ENCODE data around the gene APOBEC4.

The APOBEC4 gene

GRCh38 chr1:183674339-183674738 lies 21.2 kb upstream of the APOBEC4 start:
- no peak for DNase-seq

DNA sequence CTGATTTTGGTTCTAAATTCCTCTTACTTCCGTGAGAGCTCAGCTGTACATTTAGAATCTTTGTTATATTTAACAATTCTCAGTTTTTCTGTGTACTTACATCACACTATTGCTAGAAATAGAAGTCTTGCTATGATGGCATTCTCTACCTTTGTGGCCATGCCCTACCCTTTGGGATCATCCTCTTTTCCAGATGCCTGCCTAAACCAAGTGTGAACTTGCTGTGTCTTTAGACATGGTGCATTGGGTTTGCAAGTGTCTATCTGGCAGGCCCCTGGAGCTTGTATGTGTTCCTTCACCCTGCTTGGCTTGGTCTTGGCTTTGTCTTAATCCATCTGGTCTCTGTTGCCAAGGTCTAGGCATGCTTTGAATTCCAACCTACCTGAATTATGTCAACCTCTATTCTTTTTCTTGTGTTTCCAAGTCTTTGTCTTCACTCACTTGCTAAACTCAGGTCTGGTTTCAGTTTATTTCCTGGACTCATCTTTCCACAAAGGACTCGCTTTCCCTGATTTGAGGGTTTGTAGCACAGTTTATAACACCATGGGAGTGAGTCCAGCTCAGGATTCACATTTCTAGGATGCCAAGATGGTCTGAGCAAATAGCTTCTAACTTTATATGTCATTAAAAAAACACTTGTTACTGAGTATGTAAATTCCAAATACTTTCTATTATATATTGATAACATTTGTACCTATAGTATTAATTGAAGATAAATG lies 20.6 kb upstream of the APOBEC4 start:
- no peak for DNase-seq

- DNase-seq, result no peak
Observed at GRCh38 chr1:183670169-183670568, 17.1 kb upstream of the APOBEC4 start.

DNA sequence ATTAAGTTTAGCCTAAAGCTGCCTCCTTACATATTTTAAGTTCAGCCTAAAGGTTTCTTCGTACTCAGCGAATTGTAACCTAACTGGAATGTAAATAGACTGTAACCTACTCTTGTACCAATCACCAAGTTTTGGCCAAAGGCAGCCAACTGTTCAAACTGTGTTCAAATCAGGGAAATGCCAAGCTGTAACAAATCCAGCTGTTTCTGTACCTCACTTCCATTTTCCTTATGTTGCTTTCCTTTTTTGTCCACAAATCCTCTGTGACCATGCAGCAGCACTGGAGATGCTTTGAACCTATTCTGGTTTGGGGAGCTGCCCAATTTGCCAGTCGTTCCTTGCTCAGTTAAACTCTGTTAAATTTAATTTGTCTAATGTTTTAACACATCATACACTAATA lies 3.2 kb upstream of the APOBEC4 start:
- DNase-seq, result no peak

DNA sequence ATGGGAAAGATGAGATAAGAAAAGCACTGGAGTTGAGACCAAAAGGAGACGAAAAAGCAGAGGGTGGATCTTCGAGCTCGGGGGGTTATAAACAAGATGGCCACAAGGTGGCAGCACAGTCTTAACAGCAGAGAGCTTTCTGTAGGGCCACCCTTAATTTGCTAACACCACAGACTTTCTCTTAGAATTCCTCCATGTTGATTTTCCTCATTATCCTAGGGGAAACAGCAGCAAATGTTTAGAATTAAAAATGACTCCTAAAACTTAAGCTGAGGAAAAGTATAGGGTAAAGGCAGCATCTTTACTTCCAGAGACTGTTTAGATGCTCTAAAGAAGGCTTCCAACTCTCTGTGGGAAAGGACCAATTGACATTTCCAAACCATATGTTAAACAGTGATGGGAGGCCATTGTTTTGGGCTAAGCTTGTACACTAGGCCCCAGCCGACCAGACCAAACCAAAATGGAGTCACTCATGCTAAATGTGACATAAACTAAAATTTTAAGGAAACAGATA lies 2.5 kb upstream of the APOBEC4 start:
- peak; percentile 16 to 63 (median 56) for DNase-seq

GRCh38 chr1:183654706-183655105 lies 1.6 kb upstream of the APOBEC4 start:
- DNase-seq, result no peak

- DNase-seq, result no peak
Observed at GRCh38 chr1:183653876-183654451, 848 bp upstream of the APOBEC4 start.

- DNase-seq, result no peak
Observed at GRCh38 chr1:183653462-183653794, 312 bp upstream of the APOBEC4 start.

GRCh38 chr1:183652107-183652506 lies 1.0 kb downstream of the APOBEC4 start:
- DNase-seq, result no peak

GRCh38 chr1:183651612-183652011 lies 1.5 kb downstream of the APOBEC4 start:
- DNase-seq, result no peak

GRCh38 chr1:183648042-183648441 lies 5.1 kb downstream of the APOBEC4 start:
- no peak for DNase-seq

GRCh38 chr1:183646776-183647175 lies 6.3 kb downstream of the APOBEC4 start:
- DNase-seq, result no peak

DNA sequence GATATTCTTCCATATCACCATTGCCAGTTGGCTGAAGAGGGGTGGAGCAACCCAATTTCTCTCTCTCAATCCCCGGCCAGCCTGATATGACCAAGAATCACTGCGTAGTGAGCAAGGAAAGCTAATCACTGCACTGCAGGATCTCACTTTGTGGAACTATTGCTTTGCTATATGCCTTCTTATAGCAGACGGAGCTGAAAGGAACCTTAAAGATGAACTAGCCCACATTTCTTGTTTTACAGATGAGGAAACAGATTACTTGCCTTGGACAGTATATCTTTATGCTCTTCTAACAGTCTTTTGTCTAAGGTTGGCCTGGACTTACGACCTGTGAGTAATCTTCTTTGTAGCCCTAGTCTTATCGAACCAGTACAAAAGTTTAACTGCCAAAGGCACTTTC lies 7.6 kb downstream of the APOBEC4 start:
- no peak for DNase-seq

DNA sequence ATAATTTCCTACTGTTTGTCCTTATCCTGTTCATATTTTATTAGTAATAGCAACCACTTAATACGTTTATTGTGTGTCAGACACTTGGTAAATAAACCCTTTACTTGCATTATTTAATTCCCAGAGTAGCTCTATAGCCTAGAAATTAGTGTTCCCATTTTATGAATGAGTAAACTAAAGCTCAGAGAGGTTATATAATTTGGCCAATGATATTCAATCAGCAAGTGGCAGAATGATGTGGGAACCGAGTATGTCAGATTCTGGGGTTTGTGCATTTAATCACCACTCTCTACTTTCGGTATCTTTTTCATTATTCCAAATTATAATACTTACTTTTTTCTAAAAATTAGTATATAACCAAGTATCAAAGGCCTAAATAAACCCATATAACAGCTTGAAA lies 10.9 kb downstream of the APOBEC4 start:
- DNase-seq, result no peak

DNA sequence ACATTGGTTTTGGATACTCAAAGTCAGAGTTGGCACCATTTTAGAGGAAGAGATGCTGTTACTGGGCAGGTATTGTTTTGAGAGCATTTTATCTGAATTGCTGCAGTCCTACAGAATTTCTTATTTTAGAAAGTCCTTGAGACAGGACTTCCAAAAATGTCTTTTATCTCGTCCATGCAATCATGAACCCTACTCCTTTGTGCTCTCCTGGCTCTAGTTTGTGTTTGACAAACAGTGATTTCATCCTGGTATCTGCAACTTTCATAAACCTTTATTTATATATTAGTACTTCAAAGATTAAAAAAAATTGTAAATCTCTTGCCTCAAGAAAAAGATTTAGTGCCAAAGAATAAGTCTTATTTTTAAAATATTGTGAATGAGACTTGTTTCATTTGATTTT lies 12.9 kb downstream of the APOBEC4 start:
- no peak for DNase-seq

- DNase-seq, result no peak
Observed at GRCh38 chr1:183638649-183639387, 14.3 kb downstream of the APOBEC4 start.

DNA sequence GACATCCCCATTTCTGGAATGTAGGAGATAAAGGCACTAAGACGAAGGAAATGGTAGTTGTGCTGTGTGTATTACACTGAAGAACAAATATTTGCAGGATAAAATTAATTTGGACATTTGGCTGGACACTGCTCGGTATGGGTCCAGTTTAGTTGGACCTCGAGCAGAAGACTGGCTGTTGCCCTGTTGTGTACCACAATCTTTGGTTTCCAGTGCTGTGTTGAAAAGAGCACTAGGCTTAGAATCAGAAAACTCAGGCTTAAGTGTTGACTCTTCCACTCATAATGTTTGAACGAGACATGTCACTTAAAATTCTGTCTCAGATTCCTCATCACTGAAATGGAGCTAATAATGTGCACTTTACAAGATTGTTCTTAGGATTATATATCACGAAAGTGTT lies 16.3 kb downstream of the APOBEC4 start:
- no peak for DNase-seq

GRCh38 chr1:183636334-183636682 lies 16.8 kb downstream of the APOBEC4 start:
- DNase-seq, result no peak

GRCh38 chr1:183635606-183636333 lies 17.3 kb downstream of the APOBEC4 start, which contains the start of gene ARPC5:
Gene ARPC5 (minus strand): TSS chr1:183635783. CDS start chr1:183635659, 124 bp downstream.
- DNase-seq, result peak; percentile 86 to 92 (median 87)

DNA sequence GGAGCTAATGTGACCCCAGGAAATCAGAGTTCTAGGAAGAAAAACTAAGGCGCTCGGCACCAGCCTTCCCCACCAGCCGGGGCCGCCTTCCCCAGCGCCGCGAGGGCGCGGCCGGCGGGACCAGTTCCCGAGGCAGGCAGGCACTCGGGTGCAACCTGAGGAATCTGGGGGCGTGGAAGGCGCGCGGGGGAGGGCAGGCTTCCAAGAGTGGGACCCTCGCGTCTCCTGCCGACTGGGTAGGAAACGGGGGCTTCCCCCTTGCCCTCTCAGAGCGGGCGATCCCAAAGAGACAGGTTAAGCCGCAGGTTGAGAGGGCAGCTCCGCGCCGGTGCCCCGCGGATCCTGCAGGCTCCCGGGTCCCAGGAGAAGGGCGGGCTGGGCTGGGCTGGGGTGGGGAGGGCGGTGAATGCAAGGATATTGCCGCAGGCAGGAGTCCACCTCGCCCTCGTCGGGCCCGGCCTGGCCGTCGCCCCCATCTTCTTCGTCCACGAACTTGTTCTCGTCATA lies 18.0 kb downstream of the APOBEC4 start:
- peak in 2 of 4 experiments; percentile 30 for DNase-seq

- no peak for DNase-seq
Observed at GRCh38 chr1:183634429-183635065, 18.6 kb downstream of the APOBEC4 start.

GRCh38 chr1:183633676-183634343 lies 19.3 kb downstream of the APOBEC4 start:
- DNase-seq, result no peak

All from activated naive CD4-positive, alpha-beta T cell (primary cell).